ENCODE data around the gene SREBF2. TPM values are rescaled to one million over a fixed set of nuclear protein-coding genes. Genes with fewer than 3 reads are reported as not detected.

Gene SREBF2
- total and polyA plus RNA-seq, 9 of the 15 experiments (the other 6 are each of a cell fraction or from before 2014, with no cell fraction given), result 1.1 to 84.2 (median 26.9) TPM

GRCh38 chr22:41907436-41908401 is 74.8 kb downstream of the SREBF2 start:
- Histone ChIP-seq H3K9me1 (ENCODE audit: control insufficient read depth, insufficient read depth, low read length) (no peaks in the 10 kb centered on the region), H3K9me3 (replicated peaks; ENCODE audit: control insufficient read depth, insufficient read depth, low read depth, low read length) (no peaks in the 10 kb centered on the region), H3K4me1 (replicated peaks in 1 of 2; ENCODE audit: control insufficient read depth in 2 of 2, insufficient read depth in 2 of 2, low read length in 2 of 2) (peaks cover 0 to 14% of the 10 kb centered on the region in 2 experiments; a peak in 2 of 5 replicates), H3K4me3 (no peak overlapping the region), H3K36me3 (ENCODE audit: control insufficient read depth, insufficient read depth, low read length) (peaks cover 40% of the 10 kb centered on the region; the same call in 2 of the 3 replicates), H3K9ac (ENCODE audit: insufficient read depth in 1 of 2, low read depth in 2 of 2, low read length in 2 of 2) (peak overlapping the region in 1 of 2 experiments; percentile 40; a peak in 2 of 4 replicates), H3K79me2 (ENCODE audit: control insufficient read depth, insufficient read depth, low read length) (no peaks in the 10 kb centered on the region), H2AFZ (ENCODE audit: low read depth, low read length) (no peak overlapping the region), H3K27me3 (ENCODE audit: control insufficient read depth in 2 of 2, insufficient read depth in 2 of 2, low read length in 2 of 2) (no peaks in the 10 kb centered on the region), H4K20me1 (replicated peaks; ENCODE audit: control insufficient read depth, insufficient read depth, low read length) (peaks cover 10% of the 10 kb centered on the region; the same call in 1 of the 2 replicates), H3K4me2 (ENCODE audit: insufficient read depth, low read length) (no peak overlapping the region), H3K27ac (ENCODE audit: extremely low read depth, low read depth, low read length) (no peak overlapping the region)
- no TSS peak for BruUV-seq (replicated peaks)
- CTCF ChIA-PET (ENCODE audit: low intra/inter-chr PET ratio), result no interaction called here
- ATAC-seq, result peak; percentile 31
- POLR2A ChIA-PET, result interaction anchor here (0.5 to 1.5 kb wide), 6 partner anchors 13 to 315 kb away, joined by 3 to 5 read pairs (median 3); no protein-coding TSS in a partner anchor
- no peak for FAIRE-seq
- in situ Hi-C loops (cut with MboI) (no loop called here), intact Hi-C loops (cut with micrococcal nuclease) (no loop called here)
- 66% methylated on average over 6 of the region's 10 CpGs for WGBS (ENCODE audit: insufficient coverage, low coverage, missing lambda C conversion rate)
- no peak for DNase-seq (ENCODE audit: extremely low read depth in 1 of 4, low spot score in 3 of 4)
- TF ChIP-seq XRCC3 (IDR thresholded peaks at IDR 0.05) (no peak), PRMT5 (CRISPR knock-in tag; IDR thresholded peaks at IDR 0.05) (no peak), POLR2B (IDR thresholded peaks at IDR 0.05; ENCODE audit: low read depth, partially characterized antibody) (peak; percentile 32), RBM22 (IDR thresholded peaks at IDR 0.05; ENCODE audit: low read depth, low read length, poor library complexity, severe bottlenecking) (peak; percentile 4), ZNF184 (CRISPR knock-in tag; IDR thresholded peaks at IDR 0.05) (no peak), HMGN3 (IDR thresholded peaks at IDR 0.05; ENCODE audit: borderline replicate concordance, extremely low read depth, insufficient read length, low read depth, low read length) (peak; percentile 9), SUPT5H (IDR thresholded peaks at IDR 0.05) (peak; percentile 37; the same call in 1 of the 2 replicates), PBX2 (CRISPR knock-in tag; IDR thresholded peaks at IDR 0.05; ENCODE audit: low read depth) (no peak), PBX2 (tag; conservative IDR thresholded peaks at IDR 0.05; ENCODE audit: low read depth) (no peak), NR2C1 (IDR thresholded peaks at IDR 0.05) (0 out of 2 replicates have a peak, but pooled peaks have one; percentile 33), NR2C1 (tag; IDR thresholded peaks at IDR 0.05) (peak; percentile 40; the same call in 1 of the 2 replicates), CBX8 (IDR thresholded peaks at IDR 0.05; ENCODE audit: borderline replicate concordance, extremely low read depth, low read depth, low read length, poor library complexity, severe bottlenecking) (no peak), POLR2A (conservative IDR thresholded peaks at IDR 0.05) (peak; percentile 54), PKNOX1 (IDR thresholded peaks at IDR 0.05) (no peak), POLR2AphosphoS5 (IDR thresholded peaks at IDR 0.05; ENCODE audit: control insufficient read depth, insufficient read depth, low read depth, low read length) (no peak), PHB (CRISPR knock-in tag; IDR thresholded peaks at IDR 0.05) (no peak), SRSF3 (IDR thresholded peaks at IDR 0.05; ENCODE audit: insufficient read depth, low read length) (no peak), RFX5 (IDR thresholded peaks at IDR 0.05; ENCODE audit: low read depth, low read length) (no peak), ZNF780A (CRISPR knock-in tag; IDR thresholded peaks at IDR 0.05) (no peak), ELF2 (CRISPR knock-in tag; IDR thresholded peaks at IDR 0.05) (no peak)
